ENCODE data around the gene CFI. TPM values are rescaled to one million over a fixed set of nuclear protein-coding genes. Genes with fewer than 3 reads are reported as not detected.
A peak's percentile ranks its signal among the peaks of the same experiment; 100 is the strongest.

Gene CFI
- total and polyA plus RNA-seq, 9 of the 15 experiments (the other 6 are each of a cell fraction or from before 2014, with no cell fraction given): 0.30 to 8.4 (median 0.95) TPM

GRCh38 chr4:109729718-109730618 lies 71.8 kb downstream of the CFI start, which contains the start of gene PLA2G12A (continued):
- TF ChIP-seq, protein P1, sequence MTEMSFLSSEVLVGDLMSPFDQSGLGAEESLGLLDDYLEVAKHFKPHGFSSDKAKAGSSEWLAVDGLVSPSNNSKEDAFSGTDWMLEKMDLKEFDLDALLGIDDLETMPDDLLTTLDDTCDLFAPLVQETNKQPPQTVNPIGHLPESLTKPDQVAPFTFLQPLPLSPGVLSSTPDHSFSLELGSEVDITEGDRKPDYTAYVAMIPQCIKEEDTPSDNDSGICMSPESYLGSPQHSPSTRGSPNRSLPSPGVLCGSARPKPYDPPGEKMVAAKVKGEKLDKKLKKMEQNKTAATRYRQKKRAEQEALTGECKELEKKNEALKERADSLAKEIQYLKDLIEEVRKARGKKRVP (CRISPR knock-in tag; IDR thresholded peaks at IDR 0.05): no peak
- TF ChIP-seq ZNF79 (CRISPR knock-in tag; IDR thresholded peaks at IDR 0.05; ENCODE audit: low read depth) (no peak), DDX20 (tag; IDR thresholded peaks at IDR 0.05; ENCODE audit: low read depth) (no peak), EP400 (IDR thresholded peaks at IDR 0.05) (peak; percentile 12; the same call in 1 of the 2 replicates), POLR2B (IDR thresholded peaks at IDR 0.05; ENCODE audit: low read depth, partially characterized antibody) (peak; percentile 15), BRD4 (IDR thresholded peaks at IDR 0.05) (0 out of 2 replicates have a peak, but pooled peaks have one; percentile 9), ETV5 (CRISPR knock-in tag; IDR thresholded peaks at IDR 0.05; ENCODE audit: low read depth) (peak; percentile 50; the same call in 1 of the 2 replicates), EHMT2 (IDR thresholded peaks at IDR 0.05) (no peak), SIRT6 (IDR thresholded peaks at IDR 0.05; ENCODE audit: low read depth, low read length) (no peak), STAT5B (CRISPR knock-in tag; IDR thresholded peaks at IDR 0.05) (no peak), TOE1 (IDR thresholded peaks at IDR 0.05; ENCODE audit: borderline replicate concordance) (0 out of 2 replicates have a peak, but pooled peaks have one; percentile 40), TOE1 (CRISPR knock-in tag; IDR thresholded peaks at IDR 0.05; ENCODE audit: borderline replicate concordance, low read depth) (no peak)
- TF ChIP-seq, protein P2, sequence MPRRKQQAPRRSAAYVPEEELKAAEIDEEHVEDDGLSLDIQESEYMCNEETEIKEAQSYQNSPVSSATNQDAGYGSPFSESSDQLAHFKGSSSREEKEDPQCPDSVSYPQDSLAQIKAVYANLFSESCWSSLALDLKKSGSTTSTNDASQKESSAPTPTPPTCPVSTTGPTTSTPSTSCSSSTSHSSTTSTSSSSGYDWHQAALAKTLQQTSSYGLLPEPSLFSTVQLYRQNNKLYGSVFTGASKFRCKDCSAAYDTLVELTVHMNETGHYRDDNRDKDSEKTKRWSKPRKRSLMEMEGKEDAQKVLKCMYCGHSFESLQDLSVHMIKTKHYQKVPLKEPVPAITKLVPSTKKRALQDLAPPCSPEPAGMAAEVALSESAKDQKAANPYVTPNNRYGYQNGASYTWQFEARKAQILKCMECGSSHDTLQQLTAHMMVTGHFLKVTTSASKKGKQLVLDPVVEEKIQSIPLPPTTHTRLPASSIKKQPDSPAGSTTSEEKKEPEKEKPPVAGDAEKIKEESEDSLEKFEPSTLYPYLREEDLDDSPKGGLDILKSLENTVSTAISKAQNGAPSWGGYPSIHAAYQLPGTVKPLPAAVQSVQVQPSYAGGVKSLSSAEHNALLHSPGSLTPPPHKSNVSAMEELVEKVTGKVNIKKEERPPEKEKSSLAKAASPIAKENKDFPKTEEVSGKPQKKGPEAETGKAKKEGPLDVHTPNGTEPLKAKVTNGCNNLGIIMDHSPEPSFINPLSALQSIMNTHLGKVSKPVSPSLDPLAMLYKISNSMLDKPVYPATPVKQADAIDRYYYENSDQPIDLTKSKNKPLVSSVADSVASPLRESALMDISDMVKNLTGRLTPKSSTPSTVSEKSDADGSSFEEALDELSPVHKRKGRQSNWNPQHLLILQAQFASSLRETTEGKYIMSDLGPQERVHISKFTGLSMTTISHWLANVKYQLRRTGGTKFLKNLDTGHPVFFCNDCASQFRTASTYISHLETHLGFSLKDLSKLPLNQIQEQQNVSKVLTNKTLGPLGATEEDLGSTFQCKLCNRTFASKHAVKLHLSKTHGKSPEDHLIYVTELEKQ (CRISPR knock-in tag; IDR thresholded peaks at IDR 0.05): no peak

Data from K562 (cell line).